Uterus (tissue), 4 donors: Measurements from ENCODE around the gene SHISAL1. TPM values are rescaled to one million over a fixed set of nuclear protein-coding genes. Genes with fewer than 3 reads are reported as not detected.

ENCODE experiments used
- DNase-seq, 2 donors: peaks; one replicate each; pipeline ENCODE4 v3.0.0-alpha.2; 2019 to 2020
- H3K27ac ChIP-seq, 2 donors: fragments of 200-600 bp; sonication (generic); 1 replicate in 1 of 2; 2 replicates in 1 of 2; pipeline ENCODE4 v1.5.1; 2016 to 2018
- H3K27me3 ChIP-seq, 2 donors: fragments of 200-600 bp; sonication (generic); one replicate each; pipeline ENCODE4 v1.5.1; 2018 to 2019; ENCODE audit warnings: control low read depth in 1 of 2
- H3K36me3 ChIP-seq, 2 donors: fragments of 200-600 bp; sonication (generic); one replicate each; pipeline ENCODE4 v1.5.1; 2019; ENCODE audit warnings: control low read depth in 1 of 2
- H3K4me1 ChIP-seq, 2 donors: fragments of 200-600 bp; sonication (generic); one replicate each; pipeline ENCODE4 v1.5.1; 2018 to 2019; ENCODE audit warnings: control low read depth in 1 of 2
- H3K4me3 ChIP-seq, 2 donors: fragments of 200-600 bp; sonication (generic); 1 replicate in 1 of 2; 2 replicates in 1 of 2; pipeline ENCODE4 v1.5.1; 2018 to 2019; ENCODE audit warnings: mild to moderate bottlenecking in 1 of 2
- H3K9me3 ChIP-seq, 2 donors: fragments of 200-600 bp; sonication (generic); one replicate each; pipeline ENCODE4 v1.5.1; 2019; ENCODE audit warnings: control low read depth in 1 of 2
- POLR2A ChIP-seq, 2 donors: fragments of 450-650 bp; IDR thresholded peaks; one replicate each; pipeline ENCODE4 v1.6.1; 2016; ENCODE audit warnings: antibody characterized with exemption in 2 of 2, mild to moderate bottlenecking in 1 of 2, moderate library complexity in 1 of 2
- intact Hi-C: fragments of 100-400 bp; cut with DNase I; formaldehyde crosslinking; loops from one replicate; pipeline ENCODE4 v1.15.1; 2023; ENCODE audit warnings: low total_unique reads
- total RNA-seq, 4 donors: library from RNA; depleted of rRNA in 3 of 4; stranded (reverse); fragments of >200 nt in 3 of 4; gene quantifications; one replicate each; pipeline versions ENCODE4 v1.1.0 to v1.2.4, GENCODE V29; 2014 to 2023
- TF ChIP-seq, protein P1 (sequence below), 4 experiments: fragments of 200-600 bp in 2 of 4; fragments of 450-650 bp in 2 of 4; sonication (generic) in 2 of 4; IDR thresholded peaks; one replicate each; pipeline ENCODE4 v1.5.1; 2016 to 2019; ENCODE audit warnings: antibody characterized with exemption in 4 of 4, mild to moderate bottlenecking in 2 of 4, moderate library complexity in 1 of 4
- donor health status: DM: yes; HTN: yes; CAD: no.

Gene SHISAL1
- total RNA-seq, 4 donors from 2014 or later, result 4.7 to 44.2 (median 22.9) TPM

DNA sequence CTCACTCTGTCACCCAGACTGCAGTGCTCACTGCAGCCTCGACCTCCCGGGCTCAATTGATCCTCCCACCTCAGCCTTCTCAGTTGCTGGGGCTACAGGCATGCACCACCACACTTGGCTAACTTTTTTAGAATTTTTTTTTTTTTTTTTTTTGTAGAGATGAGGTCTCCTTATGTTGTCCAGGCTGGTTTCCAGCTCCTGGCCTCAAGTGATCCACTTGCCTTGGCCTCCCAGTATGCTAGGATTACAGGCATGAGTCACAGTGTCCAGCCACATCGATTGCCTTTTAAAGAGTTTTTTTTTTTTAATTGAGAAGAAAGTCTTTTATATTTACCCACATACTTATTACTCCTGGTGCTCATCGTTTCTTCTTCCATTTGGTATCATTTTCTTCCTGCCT is 102.0 kb downstream of the SHISAL1 start:
- Histone ChIP-seq H3K4me1 (no peaks in the 10 kb centered on the region), H3K9me3 (no peaks in the 10 kb centered on the region), H3K27ac (no peak overlapping the region), H3K36me3 (no peaks in the 10 kb centered on the region), H3K4me3 (no peak overlapping the region), H3K27me3 (no peaks in the 10 kb centered on the region)
- intact Hi-C loops, result no loop called here
- no peak for DNase-seq
- no peak for TF ChIP-seq POLR2A (IDR thresholded peaks at IDR 0.05)
- TF ChIP-seq, protein P1, sequence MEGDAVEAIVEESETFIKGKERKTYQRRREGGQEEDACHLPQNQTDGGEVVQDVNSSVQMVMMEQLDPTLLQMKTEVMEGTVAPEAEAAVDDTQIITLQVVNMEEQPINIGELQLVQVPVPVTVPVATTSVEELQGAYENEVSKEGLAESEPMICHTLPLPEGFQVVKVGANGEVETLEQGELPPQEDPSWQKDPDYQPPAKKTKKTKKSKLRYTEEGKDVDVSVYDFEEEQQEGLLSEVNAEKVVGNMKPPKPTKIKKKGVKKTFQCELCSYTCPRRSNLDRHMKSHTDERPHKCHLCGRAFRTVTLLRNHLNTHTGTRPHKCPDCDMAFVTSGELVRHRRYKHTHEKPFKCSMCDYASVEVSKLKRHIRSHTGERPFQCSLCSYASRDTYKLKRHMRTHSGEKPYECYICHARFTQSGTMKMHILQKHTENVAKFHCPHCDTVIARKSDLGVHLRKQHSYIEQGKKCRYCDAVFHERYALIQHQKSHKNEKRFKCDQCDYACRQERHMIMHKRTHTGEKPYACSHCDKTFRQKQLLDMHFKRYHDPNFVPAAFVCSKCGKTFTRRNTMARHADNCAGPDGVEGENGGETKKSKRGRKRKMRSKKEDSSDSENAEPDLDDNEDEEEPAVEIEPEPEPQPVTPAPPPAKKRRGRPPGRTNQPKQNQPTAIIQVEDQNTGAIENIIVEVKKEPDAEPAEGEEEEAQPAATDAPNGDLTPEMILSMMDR (IDR thresholded peaks at IDR 0.05), result no peak

DNA sequence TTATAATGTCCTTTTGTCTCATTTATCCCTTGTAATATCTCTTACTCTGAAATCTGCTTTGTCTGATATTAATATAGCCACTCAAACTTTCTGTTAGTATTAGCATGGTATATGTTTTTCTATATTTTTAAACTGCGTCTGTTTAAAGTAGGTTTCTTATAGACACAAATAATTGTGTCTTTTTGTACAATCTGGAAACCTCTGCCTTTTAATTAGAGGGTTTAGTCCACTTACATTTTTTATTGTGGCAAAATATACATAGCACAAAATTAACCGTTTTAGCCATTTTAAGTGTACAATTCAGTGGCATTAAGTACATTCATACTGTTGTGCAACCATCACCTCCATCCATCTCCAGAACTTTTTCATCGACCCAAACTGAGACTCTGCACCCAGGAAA is 103.4 kb downstream of the SHISAL1 start:
- no peaks in the 10 kb centered on the region for H3K27me3 ChIP-seq
- H3K27ac ChIP-seq, result no peak overlapping the region
- H3K9me3 ChIP-seq, result no peaks in the 10 kb centered on the region
- H3K4me3 ChIP-seq, result no peak overlapping the region
- no peak for TF ChIP-seq POLR2A (IDR thresholded peaks at IDR 0.05)
- TF ChIP-seq, protein P1 (IDR thresholded peaks at IDR 0.05), result no peak
- H3K4me1 ChIP-seq, result no peaks in the 10 kb centered on the region
- no peak for DNase-seq
- no peaks in the 10 kb centered on the region for H3K36me3 ChIP-seq
- intact Hi-C loops, result no loop called here

- H3K36me3 ChIP-seq, result no peaks in the 10 kb centered on the region
- TF ChIP-seq, protein P1 (IDR thresholded peaks at IDR 0.05), result no peak
- TF ChIP-seq POLR2A (IDR thresholded peaks at IDR 0.05), result no peak
- H3K4me1 ChIP-seq, result no peaks in the 10 kb centered on the region
- H3K4me3 ChIP-seq, result no peak overlapping the region
- intact Hi-C loops, result no loop called here
- DNase-seq, result no peak
- H3K27me3 ChIP-seq, result no peaks in the 10 kb centered on the region
- H3K27ac ChIP-seq, result no peak overlapping the region
- H3K9me3 ChIP-seq, result no peaks in the 10 kb centered on the region
Observed at GRCh38 chr22:44207981-44208317, 104.8 kb downstream of the SHISAL1 start.

DNA sequence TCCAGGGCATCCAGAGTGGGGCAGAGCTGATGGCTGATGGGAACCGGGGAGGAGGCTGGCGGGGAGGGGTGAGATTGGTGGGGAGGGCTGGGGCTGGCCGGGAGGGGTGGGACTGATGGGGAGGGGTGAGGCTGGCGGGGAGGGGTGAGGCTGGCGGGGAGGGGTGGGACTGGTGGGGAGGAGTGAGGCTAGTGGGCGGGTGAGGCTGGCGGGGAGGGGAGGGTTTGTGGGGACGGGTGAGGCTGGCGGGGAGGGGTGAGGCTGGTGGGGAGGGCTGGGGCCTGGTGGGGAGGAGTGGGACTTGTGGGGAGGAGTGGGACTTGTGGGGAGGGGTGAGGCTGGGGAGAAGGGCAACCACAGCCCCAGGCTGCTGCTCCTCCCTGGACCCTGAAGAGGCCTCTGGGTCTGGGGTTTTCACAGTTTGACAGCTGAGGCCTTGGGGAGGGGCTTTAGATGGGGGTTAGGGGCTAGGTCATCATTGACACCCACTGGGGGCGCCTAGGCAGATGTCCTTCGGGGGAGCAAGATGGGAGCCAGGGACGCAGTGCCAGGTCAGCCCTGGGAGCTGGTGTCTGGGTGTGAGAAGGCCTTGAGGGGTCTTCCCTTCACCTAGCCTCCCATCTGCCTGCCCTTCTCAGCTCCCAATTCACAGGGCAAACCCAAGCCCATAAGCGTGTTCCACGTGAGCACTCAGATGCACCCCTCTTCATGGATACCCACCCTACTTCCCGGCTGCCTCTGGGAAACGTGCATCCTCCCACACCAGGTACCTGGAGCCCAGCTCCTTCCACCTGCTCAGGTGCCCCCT is 105.4 kb downstream of the SHISAL1 start:
- Histone ChIP-seq H3K27me3 (no peaks in the 10 kb centered on the region), H3K36me3 (no peaks in the 10 kb centered on the region), H3K27ac (no peak overlapping the region), H3K4me3 (no peak overlapping the region), H3K9me3 (no peaks in the 10 kb centered on the region), H3K4me1 (no peaks in the 10 kb centered on the region)
- intact Hi-C loops, result no loop called here
- no peak for DNase-seq
- TF ChIP-seq, protein P1 (IDR thresholded peaks at IDR 0.05), result no peak
- no peak for TF ChIP-seq POLR2A (IDR thresholded peaks at IDR 0.05)

GRCh38 chr22:44206696-44207095 is 106.1 kb downstream of the SHISAL1 start:
- H3K36me3 ChIP-seq, result no peaks in the 10 kb centered on the region
- no peak for DNase-seq
- no peak overlapping the region for H3K4me3 ChIP-seq
- TF ChIP-seq, protein P1 (IDR thresholded peaks at IDR 0.05), result no peak
- no peak for TF ChIP-seq POLR2A (IDR thresholded peaks at IDR 0.05)
- no peak overlapping the region for H3K27ac ChIP-seq
- no peaks in the 10 kb centered on the region for H3K9me3 ChIP-seq
- H3K4me1 ChIP-seq, result peaks cover 0 to 6% of the 10 kb centered on the region in 2 donors
- intact Hi-C loops, result no loop called here
- no peaks in the 10 kb centered on the region for H3K27me3 ChIP-seq
